HUES48 (cell line): ENCODE measurements around the gene AMER3.
A peak's percentile ranks its signal among the peaks of the same experiment; 100 is the strongest.
"Not testable (repeated sequence)": the region's sequence is repeated elsewhere in the genome, so short reads cannot be mapped to it uniquely, and the experiment has no call there.

Source experiments
- H3K27ac ChIP-seq: one replicate; pipeline ENCODE4 v1.7.0; 2013; ENCODE audit warnings: low read depth, low read length, inconsistent platforms
- H3K27me3 ChIP-seq: 2 replicates; pipeline ENCODE4 v1.6.1; 2013; ENCODE audit warnings: mild to moderate bottlenecking, low read length; ENCODE audit not compliant: control insufficient read depth, insufficient read depth
- H3K36me3 ChIP-seq: 2 replicates; pipeline ENCODE4 v1.6.1; 2013; ENCODE audit warnings: low read length; ENCODE audit not compliant: control insufficient read depth, insufficient read depth
- H3K4me1 ChIP-seq: 2 replicates; pipeline ENCODE4 v1.6.1; 2013; ENCODE audit warnings: mild to moderate bottlenecking, low read length; ENCODE audit not compliant: control insufficient read depth, insufficient read depth
- H3K4me3 ChIP-seq: 2 replicates; pipeline ENCODE4 v1.5.1; 2013; ENCODE audit warnings: mild to moderate bottlenecking, low read depth, low read length
- H3K9ac ChIP-seq: 2 replicates; pipeline ENCODE4 v1.6.1; 2013; ENCODE audit warnings: mild to moderate bottlenecking, low read depth, low read length, moderate library complexity
- H3K9me3 ChIP-seq: 2 replicates; pipeline ENCODE4 v1.6.1; 2013; ENCODE audit warnings: low read length; ENCODE audit not compliant: control insufficient read depth, insufficient read depth

AMER3 gene

DNA sequence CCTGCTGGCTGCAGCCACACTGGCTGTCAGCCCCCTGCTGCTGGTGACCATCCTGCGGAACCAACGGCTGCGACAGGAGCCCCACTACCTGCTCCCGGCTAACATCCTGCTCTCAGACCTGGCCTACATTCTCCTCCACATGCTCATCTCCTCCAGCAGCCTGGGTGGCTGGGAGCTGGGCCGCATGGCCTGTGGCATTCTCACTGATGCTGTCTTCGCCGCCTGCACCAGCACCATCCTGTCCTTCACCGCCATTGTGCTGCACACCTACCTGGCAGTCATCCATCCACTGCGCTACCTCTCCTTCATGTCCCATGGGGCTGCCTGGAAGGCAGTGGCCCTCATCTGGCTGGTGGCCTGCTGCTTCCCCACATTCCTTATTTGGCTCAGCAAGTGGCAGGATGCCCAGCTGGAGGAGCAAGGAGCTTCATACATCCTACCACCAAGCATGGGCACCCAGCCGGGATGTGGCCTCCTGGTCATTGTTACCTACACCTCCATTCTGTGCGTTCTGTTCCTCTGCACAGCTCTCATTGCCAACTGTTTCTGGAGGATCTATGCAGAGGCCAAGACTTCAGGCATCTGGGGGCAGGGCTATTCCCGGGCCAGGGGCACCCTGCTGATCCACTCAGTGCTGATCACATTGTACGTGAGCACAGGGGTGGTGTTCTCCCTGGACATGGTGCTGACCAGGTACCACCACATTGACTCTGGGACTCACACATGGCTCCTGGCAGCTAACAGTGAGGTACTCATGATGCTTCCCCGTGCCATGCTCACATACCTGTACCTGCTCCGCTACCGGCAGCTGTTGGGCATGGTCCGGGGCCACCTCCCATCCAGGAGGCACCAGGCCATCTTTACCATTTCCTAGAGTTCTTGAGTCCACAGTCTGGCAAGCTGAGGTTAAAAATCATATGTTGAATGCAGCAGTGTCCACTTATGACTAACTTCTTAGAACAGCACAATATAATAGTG, 25.7 kb upstream of the AMER3 start:
- H3K4me3 ChIP-seq = no peak overlapping the region
- H3K36me3 ChIP-seq = no peaks in the 10 kb centered on the region
- no peak overlapping the region for H3K27ac ChIP-seq
- no peaks in the 10 kb centered on the region for H3K9me3 ChIP-seq
- no peak overlapping the region for H3K9ac ChIP-seq
- H3K27me3 ChIP-seq = peaks cover 16% of the 10 kb centered on the region
- peaks cover 12% of the 10 kb centered on the region; the same call in 1 of the 2 replicates for H3K4me1 ChIP-seq

DNA sequence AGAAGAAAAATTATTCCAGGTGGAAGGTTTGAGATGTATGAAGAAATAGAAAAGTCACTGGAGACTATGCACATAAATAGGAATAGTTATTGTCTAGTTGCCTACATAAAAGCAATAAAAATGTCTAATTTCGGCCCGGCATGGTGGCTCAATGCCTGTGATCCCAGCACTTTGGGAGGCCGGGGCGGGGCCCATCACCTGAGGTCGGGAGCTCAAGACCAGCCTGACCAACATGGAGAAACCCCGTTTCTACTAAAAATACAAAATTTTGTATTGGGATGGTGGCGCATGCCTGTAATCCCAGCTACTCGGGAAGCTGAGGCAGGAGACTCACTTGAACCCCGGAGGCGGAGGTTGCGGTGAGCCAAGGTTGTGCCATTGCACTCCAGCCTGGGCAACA, 23.1 kb upstream of the AMER3 start:
- H3K9ac ChIP-seq, H3K9me3 ChIP-seq, H3K4me1 ChIP-seq, H3K27me3 ChIP-seq, H3K36me3 ChIP-seq, H3K4me3 ChIP-seq, H3K27ac ChIP-seq: not testable (repeated sequence)

DNA sequence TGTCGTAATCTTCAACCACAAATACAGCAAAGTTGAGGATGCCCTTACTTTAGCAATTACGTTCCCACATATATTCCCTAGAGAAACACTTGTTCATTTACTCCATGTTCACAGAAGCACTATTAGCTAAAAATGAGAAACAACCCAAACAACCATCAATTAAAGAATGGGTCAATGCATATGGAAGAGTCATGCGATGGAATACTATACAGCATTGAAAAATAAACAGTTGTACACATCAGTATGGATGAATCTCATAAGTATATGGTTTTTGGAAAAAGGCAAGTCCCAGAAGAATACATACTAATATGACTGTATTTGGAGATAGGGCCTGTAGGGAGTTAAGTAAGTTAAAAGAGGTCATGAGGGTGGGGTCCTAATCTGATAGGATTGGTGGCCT, 20.1 kb upstream of the AMER3 start:
- no peaks in the 10 kb centered on the region for H3K27me3 ChIP-seq

DNA sequence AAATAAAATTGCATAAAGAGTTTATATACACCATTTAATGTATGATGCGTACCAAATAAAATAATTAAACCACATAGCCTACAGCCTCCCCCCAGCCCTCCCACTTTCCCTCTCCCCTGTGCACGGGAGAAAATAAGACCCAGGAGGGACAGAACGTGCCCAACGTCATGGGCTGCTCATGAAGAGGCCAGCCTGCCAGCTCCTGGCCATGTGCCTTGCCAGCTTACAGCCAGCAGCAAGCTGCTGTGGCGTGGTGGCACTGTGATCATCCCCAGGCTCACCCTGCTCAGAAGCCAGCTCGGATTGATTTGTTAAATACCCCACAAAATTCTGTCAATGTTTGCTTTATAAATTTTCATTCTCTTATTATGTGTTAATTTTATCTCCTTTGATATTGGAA, 18.9 kb upstream of the AMER3 start:
- Histone ChIP-seq H3K4me1 (no peaks in the 10 kb centered on the region), H3K27me3 (no peaks in the 10 kb centered on the region), H3K9me3 (no peaks in the 10 kb centered on the region), H3K4me3 (no peak overlapping the region), H3K9ac (no peak overlapping the region), H3K36me3 (no peaks in the 10 kb centered on the region), H3K27ac (no peak overlapping the region)

More for the DNA sequence above, 20.1 kb upstream of the AMER3 start:
- H3K27ac ChIP-seq = no peak overlapping the region
- H3K9ac ChIP-seq = no peak overlapping the region
- no peaks in the 10 kb centered on the region for H3K9me3 ChIP-seq
- H3K4me1 ChIP-seq = no peaks in the 10 kb centered on the region
- H3K36me3 ChIP-seq = no peaks in the 10 kb centered on the region
- H3K4me3 ChIP-seq = no peak overlapping the region

DNA sequence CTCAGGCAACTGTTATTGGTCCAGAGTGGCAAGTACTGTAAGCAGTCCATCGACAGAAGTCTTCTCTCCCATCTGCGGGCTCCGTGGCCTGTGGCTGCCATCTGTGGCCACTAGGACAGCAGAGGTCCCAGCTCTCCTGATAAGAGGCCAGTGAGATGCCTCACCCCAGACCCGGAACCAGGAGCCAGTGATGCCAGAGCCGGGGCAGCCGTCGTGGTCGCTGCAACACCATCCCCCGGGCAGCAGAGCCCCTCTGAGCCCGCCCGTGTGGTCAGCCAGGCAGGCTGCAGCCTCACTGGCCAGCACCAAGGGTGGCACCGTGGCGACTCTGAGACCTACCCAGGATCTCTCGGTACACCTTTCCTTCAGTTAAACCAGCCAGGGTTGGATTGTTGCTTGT, 17.7 kb upstream of the AMER3 start:
- H3K4me3 ChIP-seq = no peak overlapping the region
- no peaks in the 10 kb centered on the region for H3K4me1 ChIP-seq
- H3K9ac ChIP-seq = no peak overlapping the region
- H3K27ac ChIP-seq = no peak overlapping the region
- no peaks in the 10 kb centered on the region for H3K9me3 ChIP-seq
- H3K36me3 ChIP-seq = no peaks in the 10 kb centered on the region
- no peaks in the 10 kb centered on the region for H3K27me3 ChIP-seq

DNA sequence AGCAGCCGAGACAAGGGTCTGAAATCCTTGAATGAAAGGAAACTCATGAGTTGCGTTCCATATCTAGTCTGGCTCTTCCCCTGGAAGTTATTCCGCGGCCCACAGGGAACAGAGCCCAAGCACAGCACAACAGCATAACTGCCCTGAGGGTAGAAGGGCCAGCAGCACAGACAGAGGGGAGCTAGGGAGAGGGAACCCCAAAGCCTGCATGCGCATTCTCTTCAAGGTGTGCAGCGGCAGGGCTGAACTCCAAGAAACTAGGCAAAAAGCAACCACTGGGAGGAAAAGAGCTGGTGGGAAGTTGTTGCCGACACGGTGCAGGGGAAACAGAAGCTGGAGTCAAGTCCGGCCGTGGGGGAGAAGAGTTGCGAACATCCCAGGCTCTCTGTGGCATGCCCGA, 14.7 kb upstream of the AMER3 start:
- no peaks in the 10 kb centered on the region for H3K9me3 ChIP-seq
- H3K4me1 ChIP-seq = no peaks in the 10 kb centered on the region
- H3K27ac ChIP-seq = no peak overlapping the region
- no peaks in the 10 kb centered on the region for H3K36me3 ChIP-seq
- no peak overlapping the region for H3K4me3 ChIP-seq
- H3K27me3 ChIP-seq = no peaks in the 10 kb centered on the region
- H3K9ac ChIP-seq = no peak overlapping the region

DNA sequence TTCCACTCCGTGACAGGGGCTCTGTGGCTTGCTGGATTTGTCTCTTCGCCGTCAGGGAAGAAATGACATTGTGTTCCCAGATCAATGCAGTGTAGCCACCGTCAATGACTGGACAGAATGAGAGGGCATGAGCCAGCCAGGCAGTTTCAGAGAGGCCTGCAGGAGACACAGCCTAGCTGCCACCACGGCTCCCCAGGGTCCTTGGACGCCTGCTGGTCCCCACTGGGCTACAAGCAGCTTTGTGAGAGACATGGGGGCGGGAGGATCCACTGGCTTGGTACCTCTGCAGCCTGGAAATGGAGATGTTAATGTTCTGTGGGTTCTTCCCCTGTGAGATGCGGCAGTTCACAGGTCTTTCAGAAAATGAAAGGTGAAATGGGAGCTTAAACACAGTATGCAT, 12.1 kb upstream of the AMER3 start:
- H3K36me3 ChIP-seq = no peaks in the 10 kb centered on the region
- H3K27ac ChIP-seq = no peak overlapping the region
- H3K9ac ChIP-seq = no peak overlapping the region

DNA sequence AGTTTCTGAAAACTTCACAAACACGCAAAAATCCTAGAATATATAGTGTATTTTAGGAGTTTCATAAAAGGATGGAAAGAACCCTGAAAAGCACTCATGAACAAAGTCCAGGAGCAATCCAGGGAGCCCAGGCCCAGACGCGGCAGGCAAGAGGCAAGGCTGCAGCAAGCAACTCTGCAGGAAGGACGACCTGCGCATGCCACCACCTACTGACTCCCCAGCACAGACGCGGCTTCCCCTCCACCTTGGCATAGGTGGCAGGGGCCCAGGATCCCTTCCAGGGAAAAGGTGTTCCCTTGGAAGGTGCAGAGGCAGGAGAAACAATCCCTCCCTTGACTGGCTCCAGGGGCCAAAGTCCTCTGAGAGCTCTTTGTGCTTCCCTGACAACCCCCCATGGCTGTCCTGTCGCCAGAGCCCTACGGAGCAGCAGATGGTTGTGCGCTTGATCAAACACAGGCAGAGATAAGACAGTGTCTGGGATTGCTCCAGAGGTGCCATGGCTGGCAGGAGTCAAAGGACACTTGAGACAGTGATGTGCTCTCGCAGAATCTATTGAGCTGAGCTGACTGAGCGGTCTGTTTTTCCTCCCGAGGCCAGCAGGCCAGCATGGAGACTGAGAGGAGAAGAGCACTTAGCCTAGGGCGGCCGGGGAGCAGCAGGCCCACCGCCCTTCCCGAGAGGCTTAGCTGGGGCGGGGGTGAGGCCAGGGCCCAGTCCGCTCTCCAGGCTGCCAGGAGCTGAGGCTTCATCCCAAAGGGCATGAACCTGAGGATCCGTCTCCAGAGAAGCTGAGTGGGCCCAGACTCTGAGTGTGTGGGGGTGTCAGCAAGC, 10.8 kb upstream of the AMER3 start:
- H3K27me3 ChIP-seq = no peaks in the 10 kb centered on the region
- H3K9me3 ChIP-seq = no peaks in the 10 kb centered on the region
- no peaks in the 10 kb centered on the region for H3K36me3 ChIP-seq
- peak overlapping the region; percentile 51 for H3K27ac ChIP-seq
- no peak overlapping the region for H3K4me3 ChIP-seq
- H3K9ac ChIP-seq = no peak overlapping the region
- no peaks in the 10 kb centered on the region for H3K4me1 ChIP-seq

More for the DNA sequence above, 12.1 kb upstream of the AMER3 start:
- no peaks in the 10 kb centered on the region for H3K9me3 ChIP-seq
- H3K27me3 ChIP-seq = no peaks in the 10 kb centered on the region
- no peaks in the 10 kb centered on the region for H3K4me1 ChIP-seq
- no peak overlapping the region for H3K4me3 ChIP-seq

DNA sequence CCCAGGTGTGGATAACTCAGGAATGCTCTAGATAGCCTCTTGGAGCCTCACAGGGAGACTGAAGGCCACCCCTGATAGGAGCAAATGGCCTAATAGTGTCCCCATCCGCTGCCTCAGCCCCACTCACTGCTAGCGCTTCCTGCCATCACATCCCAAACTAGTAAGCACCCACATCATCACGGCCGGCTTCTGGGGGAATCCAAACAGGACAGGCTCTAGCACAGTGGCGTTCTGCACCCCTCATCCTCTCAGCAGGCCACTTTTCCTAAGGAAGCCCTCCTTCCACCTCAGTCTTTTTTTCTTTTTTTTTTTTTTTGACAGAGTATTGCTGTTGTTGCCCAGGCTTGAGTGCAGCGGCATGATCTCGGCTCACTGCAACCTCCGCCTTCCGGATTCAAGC, 6.3 kb upstream of the AMER3 start:
- no peak overlapping the region for H3K4me3 ChIP-seq
- no peaks in the 10 kb centered on the region for H3K36me3 ChIP-seq
- H3K9me3 ChIP-seq = no peaks in the 10 kb centered on the region
- no peaks in the 10 kb centered on the region for H3K4me1 ChIP-seq
- no peak overlapping the region for H3K9ac ChIP-seq
- H3K27me3 ChIP-seq = peaks cover 3% of the 10 kb centered on the region
- no peak overlapping the region for H3K27ac ChIP-seq

DNA sequence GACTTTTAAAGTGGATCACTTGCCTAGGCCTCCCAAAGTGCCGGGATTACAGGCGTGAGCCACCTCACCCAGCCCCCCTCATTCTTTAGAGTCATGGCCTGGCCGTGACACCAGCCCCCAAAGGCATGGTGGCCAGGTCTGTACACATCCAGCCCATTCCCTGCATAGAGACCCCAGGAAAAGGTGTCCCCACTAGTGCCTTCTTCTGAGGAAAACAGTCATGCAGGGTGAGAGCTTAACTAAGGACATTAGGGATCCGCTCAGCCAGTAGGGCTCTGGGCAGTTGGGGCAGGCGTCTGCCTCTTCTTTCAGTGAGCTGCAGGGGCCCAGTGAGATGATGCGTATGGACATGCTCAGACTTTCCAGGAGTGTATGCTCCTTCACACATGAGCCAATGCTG, 5.7 kb upstream of the AMER3 start:
- Histone ChIP-seq H3K27ac (no peak overlapping the region), H3K9ac (no peak overlapping the region), H3K27me3 (peaks cover 7% of the 10 kb centered on the region), H3K9me3 (no peaks in the 10 kb centered on the region), H3K4me1 (no peaks in the 10 kb centered on the region), H3K4me3 (no peak overlapping the region), H3K36me3 (no peaks in the 10 kb centered on the region)

DNA sequence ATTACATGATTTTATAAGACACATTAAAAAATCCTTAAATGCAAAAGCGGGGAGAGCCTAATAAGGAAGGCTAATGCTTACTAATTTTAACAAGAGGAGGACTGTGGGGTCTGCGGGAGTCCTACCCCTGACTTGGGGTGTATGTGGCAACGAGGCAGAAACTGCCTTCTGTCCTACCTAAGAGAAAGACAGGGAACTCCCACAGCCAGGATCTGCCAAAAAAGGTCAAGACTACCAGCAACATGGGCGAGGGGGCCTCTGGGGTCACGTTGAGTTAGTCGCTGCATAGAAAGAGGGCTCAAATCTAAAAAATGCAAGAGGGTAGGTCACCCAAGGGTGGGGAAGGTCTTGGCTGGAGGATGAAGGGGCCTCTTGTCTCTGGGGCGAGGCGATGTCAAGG, 529 bp upstream of the AMER3 start:
- Histone ChIP-seq H3K36me3 (no peaks in the 10 kb centered on the region), H3K4me3 (peak overlapping the region; percentile 77), H3K4me1 (peaks cover 7% of the 10 kb centered on the region), H3K9ac (no peak overlapping the region), H3K27me3 (peaks cover 29% of the 10 kb centered on the region), H3K9me3 (no peaks in the 10 kb centered on the region), H3K27ac (no peak overlapping the region)
